Testis (tissue), 2 donors: Measurements from ENCODE around the gene TGIF1.

ENCODE experiments used
- POLR2A ChIP-seq: fragments of 450-650 bp; IDR thresholded peaks from one replicate; pipeline ENCODE4 v1.6.1; 2017; ENCODE audit warnings: antibody characterized with exemption, mild to moderate bottlenecking, moderate library complexity
- TF ChIP-seq, protein P1 (sequence below), 3 experiments: fragments of 450-650 bp in 2 of 3; fragments of 200-600 bp in 1 of 3; sonication (generic) in 1 of 3; IDR thresholded peaks; one replicate each; pipeline ENCODE4 v1.5.1; 2016 to 2019; ENCODE audit warnings: antibody characterized with exemption in 3 of 3, mild to moderate bottlenecking in 2 of 3, moderate library complexity in 1 of 3

DNA sequence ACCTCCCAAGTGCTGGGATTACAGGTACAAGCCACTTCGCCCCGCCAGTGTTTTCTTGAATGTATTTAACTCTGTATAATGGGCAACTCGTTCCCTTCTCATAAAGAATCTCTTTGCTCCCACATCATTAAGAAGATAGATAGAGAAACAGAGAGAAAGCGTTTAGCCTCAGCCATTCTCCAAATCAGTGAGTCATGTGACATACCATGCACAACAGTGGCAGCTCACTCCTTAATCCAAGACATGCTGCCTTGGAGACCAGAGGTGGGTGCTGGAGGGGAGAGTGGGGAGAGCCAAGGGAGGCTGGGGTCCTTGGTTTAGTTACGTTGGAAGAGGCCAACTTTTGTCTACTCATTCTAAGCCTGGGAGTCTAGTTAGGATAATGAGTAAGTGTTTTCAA is 54.7 kb downstream of the TGIF1 start:
- no peak for TF ChIP-seq POLR2A
- TF ChIP-seq, protein P1, sequence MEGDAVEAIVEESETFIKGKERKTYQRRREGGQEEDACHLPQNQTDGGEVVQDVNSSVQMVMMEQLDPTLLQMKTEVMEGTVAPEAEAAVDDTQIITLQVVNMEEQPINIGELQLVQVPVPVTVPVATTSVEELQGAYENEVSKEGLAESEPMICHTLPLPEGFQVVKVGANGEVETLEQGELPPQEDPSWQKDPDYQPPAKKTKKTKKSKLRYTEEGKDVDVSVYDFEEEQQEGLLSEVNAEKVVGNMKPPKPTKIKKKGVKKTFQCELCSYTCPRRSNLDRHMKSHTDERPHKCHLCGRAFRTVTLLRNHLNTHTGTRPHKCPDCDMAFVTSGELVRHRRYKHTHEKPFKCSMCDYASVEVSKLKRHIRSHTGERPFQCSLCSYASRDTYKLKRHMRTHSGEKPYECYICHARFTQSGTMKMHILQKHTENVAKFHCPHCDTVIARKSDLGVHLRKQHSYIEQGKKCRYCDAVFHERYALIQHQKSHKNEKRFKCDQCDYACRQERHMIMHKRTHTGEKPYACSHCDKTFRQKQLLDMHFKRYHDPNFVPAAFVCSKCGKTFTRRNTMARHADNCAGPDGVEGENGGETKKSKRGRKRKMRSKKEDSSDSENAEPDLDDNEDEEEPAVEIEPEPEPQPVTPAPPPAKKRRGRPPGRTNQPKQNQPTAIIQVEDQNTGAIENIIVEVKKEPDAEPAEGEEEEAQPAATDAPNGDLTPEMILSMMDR (IDR thresholded peaks at IDR 0.05), result no peak
